Gastroesophageal sphincter (tissue), 4 donors: ENCODE results near the gene PEX10. TPM values are rescaled to one million over a fixed set of nuclear protein-coding genes. Genes with fewer than 3 reads are reported as not detected.

Experiments used
- ATAC-seq: fragments of 150-250 bp; one replicate; pipeline ENCODE4 v1.9.1; 2016; ENCODE audit warnings: mild to moderate bottlenecking, moderate library complexity
- H3K27ac ChIP-seq, 4 donors: fragments of 200-600 bp; sonication (generic) in 3 of 4; 1 replicate in 3 of 4; 2 replicates in 1 of 4; pipeline ENCODE4 v1.5.1; 2016 to 2019
- H3K27me3 ChIP-seq: fragments of 200-600 bp; sonication (generic); one replicate; pipeline ENCODE4 v1.5.1; 2019
- H3K36me3 ChIP-seq, 2 donors: fragments of 200-600 bp; sonication (generic); one replicate each; pipeline ENCODE4 v1.5.1; 2019; ENCODE audit warnings: control low read depth in 1 of 2
- H3K4me1 ChIP-seq, 3 donors: fragments of 200-600 bp; sonication (generic); 1 replicate in 2 of 3; 2 replicates in 1 of 3; pipeline ENCODE4 v1.5.1; 2016 to 2019; ENCODE audit warnings: control low read depth in 2 of 3
- H3K4me3 ChIP-seq, 2 donors: fragments of 200-600 bp; sonication (generic); one replicate each; pipeline ENCODE4 v1.5.1; 2019; ENCODE audit warnings: mild to moderate bottlenecking in 1 of 2, moderate library complexity in 1 of 2
- H3K9me3 ChIP-seq, 3 donors: fragments of 200-600 bp; sonication (generic); one replicate each; pipeline ENCODE4 v1.5.1; 2017 to 2019; ENCODE audit warnings: control low read depth in 2 of 3
- EP300 ChIP-seq: sonication (generic); formaldehyde crosslinking; IDR thresholded peaks from one replicate; pipeline ENCODE4 v1.6.1; 2017; ENCODE audit warnings: antibody characterized with exemption, mild to moderate bottlenecking
- POLR2A ChIP-seq, 2 donors: fragments of 450-650 bp; IDR thresholded peaks; one replicate each; pipeline ENCODE4 v1.6.1; 2017; ENCODE audit warnings: antibody characterized with exemption in 2 of 2, mild to moderate bottlenecking in 2 of 2, moderate library complexity in 1 of 2
- POLR2AphosphoS5 ChIP-seq: sonication (generic); formaldehyde crosslinking; IDR thresholded peaks from one replicate; pipeline ENCODE4 v1.6.1; 2017; ENCODE audit warnings: antibody characterized with exemption
- WGBS, 2 donors: methylation state at CpG; one replicate each; pipeline ENCODE4 v1.1.5; 2018; ENCODE audit warnings: low coverage in 1 of 2; 5-methylcytosine and 5-hydroxymethylcytosine counted together
- total RNA-seq, 4 donors: library from RNA; depleted of rRNA; stranded (reverse); fragments of >200 nt; gene quantifications; one replicate each; pipeline ENCODE4 v1.1.0, GENCODE V29; 2016
- TF ChIP-seq, protein P1 (sequence below), 4 experiments: fragments of 200-600 bp in 2 of 4; fragments of 450-650 bp in 2 of 4; sonication (generic) in 1 of 4; IDR thresholded peaks; one replicate each; pipeline ENCODE4 v1.5.1; 2017 to 2019; ENCODE audit warnings: antibody characterized with exemption in 4 of 4, mild to moderate bottlenecking in 2 of 4, moderate library complexity in 2 of 4

The PEX10 gene
- total RNA-seq, 4 donors from 2014 or later = 18.2 to 30.0 (median 21.6) TPM

DNA sequence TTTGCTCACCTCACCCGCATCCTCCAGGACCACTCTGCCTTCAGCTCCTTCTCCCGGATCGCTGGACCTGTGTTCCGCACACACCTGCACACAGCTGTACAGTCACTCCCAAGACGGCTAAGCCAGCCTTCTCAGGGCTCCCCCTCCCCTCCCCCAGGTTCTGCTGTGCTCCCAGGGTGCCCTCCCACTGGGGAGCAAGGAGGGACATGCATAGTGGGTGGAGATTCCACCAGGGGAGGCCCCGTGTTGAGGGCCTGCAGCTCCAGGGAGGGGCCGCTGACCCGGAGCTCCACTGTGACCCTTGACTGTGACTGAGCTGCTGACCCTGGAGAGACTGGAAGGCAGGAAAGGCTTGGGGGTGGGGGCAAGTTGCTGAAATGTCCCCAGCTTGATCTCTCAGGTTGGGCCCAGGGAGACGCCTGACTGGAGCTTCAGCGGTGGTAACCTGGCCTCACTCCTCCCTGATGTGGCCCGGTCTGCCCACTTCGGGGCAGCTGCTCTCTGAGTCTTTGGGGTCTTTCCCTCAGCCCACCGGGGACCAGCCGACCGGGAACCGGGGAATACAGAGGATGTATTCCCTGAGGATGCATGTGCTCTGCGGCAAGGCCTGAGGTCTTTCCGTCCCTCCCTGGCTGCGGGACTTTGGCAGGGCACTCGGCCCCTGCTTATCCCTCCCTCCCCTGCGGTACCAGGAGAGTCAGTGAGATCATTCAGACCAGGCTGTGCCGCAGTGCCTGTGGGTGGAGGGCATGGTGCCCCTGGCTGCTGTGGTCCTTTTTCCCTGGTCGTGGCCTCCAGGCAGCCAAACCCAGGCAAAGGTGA, 35.1 kb upstream of the PEX10 start:
- WGBS, 2 donors = 60 to 87% methylated on average over 1 to 3 of the region's 23 CpGs
- H3K27ac ChIP-seq = no peak overlapping the region
- no peaks in the 10 kb centered on the region for H3K36me3 ChIP-seq
- TF ChIP-seq POLR2A (IDR thresholded peaks at IDR 0.05) (no peak), POLR2AphosphoS5 (no peak), EP300 (no peak)
- TF ChIP-seq, protein P1, sequence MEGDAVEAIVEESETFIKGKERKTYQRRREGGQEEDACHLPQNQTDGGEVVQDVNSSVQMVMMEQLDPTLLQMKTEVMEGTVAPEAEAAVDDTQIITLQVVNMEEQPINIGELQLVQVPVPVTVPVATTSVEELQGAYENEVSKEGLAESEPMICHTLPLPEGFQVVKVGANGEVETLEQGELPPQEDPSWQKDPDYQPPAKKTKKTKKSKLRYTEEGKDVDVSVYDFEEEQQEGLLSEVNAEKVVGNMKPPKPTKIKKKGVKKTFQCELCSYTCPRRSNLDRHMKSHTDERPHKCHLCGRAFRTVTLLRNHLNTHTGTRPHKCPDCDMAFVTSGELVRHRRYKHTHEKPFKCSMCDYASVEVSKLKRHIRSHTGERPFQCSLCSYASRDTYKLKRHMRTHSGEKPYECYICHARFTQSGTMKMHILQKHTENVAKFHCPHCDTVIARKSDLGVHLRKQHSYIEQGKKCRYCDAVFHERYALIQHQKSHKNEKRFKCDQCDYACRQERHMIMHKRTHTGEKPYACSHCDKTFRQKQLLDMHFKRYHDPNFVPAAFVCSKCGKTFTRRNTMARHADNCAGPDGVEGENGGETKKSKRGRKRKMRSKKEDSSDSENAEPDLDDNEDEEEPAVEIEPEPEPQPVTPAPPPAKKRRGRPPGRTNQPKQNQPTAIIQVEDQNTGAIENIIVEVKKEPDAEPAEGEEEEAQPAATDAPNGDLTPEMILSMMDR (IDR thresholded peaks at IDR 0.05) = no peak
- H3K9me3 ChIP-seq = no peaks in the 10 kb centered on the region
- no peak overlapping the region for H3K4me3 ChIP-seq
- peaks cover 97% of the 10 kb centered on the region for H3K27me3 ChIP-seq
- H3K4me1 ChIP-seq = peaks cover 0 to 9% (median 0%) of the 10 kb centered on the region in 3 donors
- no peak for ATAC-seq

DNA sequence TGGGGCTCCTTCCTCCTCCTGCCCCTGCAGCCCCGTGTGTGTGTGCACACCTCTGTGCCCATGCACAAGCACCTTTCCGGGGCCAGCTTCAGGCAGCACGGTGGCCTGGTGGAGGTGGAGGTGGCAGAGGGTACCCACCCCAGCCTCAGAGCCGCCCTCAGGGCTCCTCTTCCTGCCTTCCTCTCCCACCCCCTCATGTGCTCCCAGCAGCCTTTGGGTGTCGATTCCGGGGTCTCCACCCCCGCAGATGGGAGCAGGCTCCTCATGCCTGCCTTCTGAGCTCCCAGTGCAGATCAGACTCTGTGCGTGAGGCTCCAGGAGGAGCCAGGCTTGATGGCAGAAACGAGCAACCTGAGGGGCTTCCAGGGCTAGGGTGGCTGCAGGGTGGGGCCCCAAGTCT, 34.5 kb upstream of the PEX10 start:
- Histone ChIP-seq H3K4me1 (peaks cover 0 to 9% (median 0%) of the 10 kb centered on the region in 3 donors), H3K9me3 (no peaks in the 10 kb centered on the region), H3K36me3 (no peaks in the 10 kb centered on the region), H3K27me3 (peaks cover 97% of the 10 kb centered on the region), H3K27ac (no peak overlapping the region), H3K4me3 (no peak overlapping the region)
- TF ChIP-seq, protein P1 (IDR thresholded peaks at IDR 0.05) = no peak
- no peak for TF ChIP-seq POLR2A (IDR thresholded peaks at IDR 0.05)
- TF ChIP-seq POLR2AphosphoS5 = no peak
- TF ChIP-seq EP300 = no peak
- WGBS, 2 donors = 60% methylated on average over 1 of the region's 9 CpGs; no CpG with 5 or more reads in 1 of the 2 donors
- ATAC-seq = no peak

DNA sequence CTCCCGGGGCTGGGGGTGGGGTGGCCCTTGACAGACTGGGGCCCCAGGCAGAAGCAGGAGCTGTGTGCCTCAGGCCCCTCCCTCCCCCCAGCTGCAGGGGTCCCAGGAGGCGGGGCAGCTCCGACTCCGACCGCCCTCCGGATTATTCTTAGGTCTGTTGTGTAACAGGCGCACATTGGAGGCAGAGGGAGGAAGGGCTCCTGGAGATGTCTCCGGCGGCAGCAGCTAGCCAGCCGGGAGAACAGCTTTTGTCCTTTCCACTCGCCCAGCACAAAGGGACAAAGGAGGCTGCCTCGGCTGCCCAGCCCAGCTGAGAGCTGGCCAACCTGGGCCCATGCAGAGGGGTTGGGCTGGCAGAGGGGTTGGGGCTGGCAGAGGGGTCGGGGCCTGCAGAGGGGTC, 34.0 kb upstream of the PEX10 start:
- no CpG with 5 or more reads among the region's 13 CpGs for WGBS, 2 donors
- Histone ChIP-seq H3K4me3 (no peak overlapping the region), H3K4me1 (peaks cover 0 to 9% (median 0%) of the 10 kb centered on the region in 3 donors), H3K36me3 (no peaks in the 10 kb centered on the region), H3K27ac (no peak overlapping the region), H3K9me3 (no peaks in the 10 kb centered on the region), H3K27me3 (peaks cover 97% of the 10 kb centered on the region)
- TF ChIP-seq EP300 (no peak), POLR2AphosphoS5 (no peak), POLR2A (IDR thresholded peaks at IDR 0.05) (no peak)
- TF ChIP-seq, protein P1 (IDR thresholded peaks at IDR 0.05) = no peak
- ATAC-seq = no peak

DNA sequence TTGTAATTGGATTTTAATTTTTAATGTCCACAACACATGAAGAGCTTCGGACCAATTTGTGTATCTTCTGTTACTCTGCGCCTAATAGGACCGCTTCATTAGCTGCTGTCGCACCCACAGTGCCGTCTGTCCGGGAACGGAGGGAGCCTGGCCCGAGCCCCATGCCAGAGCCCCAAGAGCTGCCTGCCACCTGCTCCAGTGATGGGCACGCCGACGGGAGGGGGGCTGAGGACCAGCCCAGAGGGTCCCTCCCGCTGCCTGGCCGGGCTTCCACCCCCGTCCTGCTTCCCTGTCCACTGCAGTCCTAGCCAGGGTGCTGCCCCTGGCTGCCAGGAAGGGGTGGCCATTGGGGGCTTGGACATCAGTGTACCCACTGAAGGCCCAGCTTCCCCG, 33.5 kb upstream of the PEX10 start:
- TF ChIP-seq EP300 = no peak
- TF ChIP-seq POLR2AphosphoS5 = no peak
- TF ChIP-seq, protein P1 (IDR thresholded peaks at IDR 0.05) = no peak
- TF ChIP-seq POLR2A (IDR thresholded peaks at IDR 0.05) = no peak
- Histone ChIP-seq H3K27me3 (peaks cover 97% of the 10 kb centered on the region), H3K27ac (no peak overlapping the region), H3K4me3 (no peak overlapping the region), H3K4me1 (peaks cover 0 to 9% (median 0%) of the 10 kb centered on the region in 3 donors), H3K9me3 (no peaks in the 10 kb centered on the region), H3K36me3 (no peaks in the 10 kb centered on the region)
- WGBS, 2 donors = 40% methylated on average over 1 of the region's 15 CpGs; no CpG with 5 or more reads in 1 of the 2 donors
- no peak for ATAC-seq
